Caco-2 (cell line): ENCODE results near the gene DNAH2. TPM values are rescaled to one million over a fixed set of nuclear protein-coding genes. Genes with fewer than 3 reads are reported as not detected.

ENCODE experiments used
- BruUV-seq: library from RNA; stranded (reverse); fragments of 400-500 nt; replicated peaks from 2 replicates; lab custom pipeline; 2021; lab: Mats Ljungman, UMichigan
- CTCF ChIA-PET: fragments of 300-600 bp; sonication (Branson Sonifier 250); formaldehyde crosslinking; loops from one replicate; lab custom pipeline; 2022; ENCODE audit warnings: antibody characterized with exemption; lab: Charles Lee
- POLR2A ChIA-PET: fragments of 300-600 bp; sonication (Branson Sonifier 250); formaldehyde crosslinking; loops from one replicate; lab custom pipeline; 2022; ENCODE audit warnings: antibody characterized with exemption; lab: Charles Lee
- DNase-seq, 2 experiments: peaks; one replicate each; pipeline versions ENCODE4 v3.0.0 to v3.0.0-alpha.2; 2020 to 2022
- H3K27me3 ChIP-seq: replicated peaks from 2 replicates; pipeline ENCODE4 v1.6.0; 2011; ENCODE audit warnings: low read length; ENCODE audit not compliant: control insufficient read depth, insufficient read depth
- H3K36me3 ChIP-seq: 2 replicates; pipeline ENCODE4 v1.5.1; 2011; ENCODE audit warnings: low read length; ENCODE audit not compliant: control insufficient read depth, insufficient read depth
- H3K4me1 ChIP-seq: fragments of 250-450 bp; sonication (Bioruptor Pico); 2 replicates; pipeline ENCODE4 v1.5.1; 2020; ENCODE audit warnings: mild to moderate bottlenecking
- H3K4me3 ChIP-seq: 2 replicates; pipeline ENCODE4 v1.5.1; 2011; ENCODE audit warnings: low read depth, mild to moderate bottlenecking, control low read depth, low read length
- H3K9me3 ChIP-seq: fragments of 250-450 bp; sonication (Bioruptor Pico); 2 replicates; pipeline ENCODE4 v1.5.1; 2020; ENCODE audit warnings: mild to moderate bottlenecking, moderate library complexity
- H3K27ac Mint-ChIP-seq: one replicate; pipeline ENCODE4 v1.8.0; 2022; ENCODE audit warnings: mixed read lengths; ENCODE audit not compliant: unreplicated experiment
- H3K27me3 Mint-ChIP-seq: one replicate; pipeline ENCODE4 v1.8.0; 2022; ENCODE audit warnings: mixed read lengths; ENCODE audit not compliant: insufficient read depth, unreplicated experiment
- H3K36me3 Mint-ChIP-seq: one replicate; pipeline ENCODE4 v1.8.0; 2022; ENCODE audit warnings: mild to moderate bottlenecking, mixed read lengths; ENCODE audit not compliant: insufficient read depth, unreplicated experiment
- H3K4me1 Mint-ChIP-seq: one replicate; pipeline ENCODE4 v1.8.0; 2022; ENCODE audit warnings: low read depth, mixed read lengths; ENCODE audit not compliant: unreplicated experiment
- H3K4me3 Mint-ChIP-seq: one replicate; pipeline ENCODE4 v1.8.0; 2022; ENCODE audit warnings: mild to moderate bottlenecking, moderate library complexity, mixed read lengths; ENCODE audit not compliant: unreplicated experiment
- H3K9me3 Mint-ChIP-seq: one replicate; pipeline ENCODE4 v1.8.0; 2022; ENCODE audit warnings: mixed read lengths; ENCODE audit not compliant: unreplicated experiment
- intact Hi-C: fragments of 100-400 bp; cut with micrococcal nuclease; formaldehyde crosslinking; loops from one replicate; pipeline ENCODE4 v1.10.0; 2022; ENCODE audit not compliant: unreplicated experiment
- total RNA-seq: library from RNA; stranded (reverse); gene quantifications from 2 replicates; pipeline ENCODE4 v1.2.3, GENCODE V29; 2022
- TF ChIP-seq, protein P1 (sequence below), 2 experiments: fragments of 200-600 bp in 1 of 2; IDR thresholded peaks; 1 replicate in 1 of 2; 2 replicates in 1 of 2; pipeline versions ENCODE4 v1.5.1 to v1.8.0; 2011 to 2022; ENCODE audit warnings: antibody characterized with exemption in 1 of 2, control low read depth in 1 of 2, inconsistent platforms in 1 of 2, low read depth in 1 of 2, low read length in 1 of 2, mild to moderate bottlenecking in 1 of 2, moderate library complexity in 1 of 2; ENCODE audit not compliant: insufficient read depth in 1 of 2, severe bottlenecking in 1 of 2, unreplicated experiment in 1 of 2

DNAH2 gene
- total RNA-seq, 1 experiment from 2014 or later = 1.9 TPM

DNA sequence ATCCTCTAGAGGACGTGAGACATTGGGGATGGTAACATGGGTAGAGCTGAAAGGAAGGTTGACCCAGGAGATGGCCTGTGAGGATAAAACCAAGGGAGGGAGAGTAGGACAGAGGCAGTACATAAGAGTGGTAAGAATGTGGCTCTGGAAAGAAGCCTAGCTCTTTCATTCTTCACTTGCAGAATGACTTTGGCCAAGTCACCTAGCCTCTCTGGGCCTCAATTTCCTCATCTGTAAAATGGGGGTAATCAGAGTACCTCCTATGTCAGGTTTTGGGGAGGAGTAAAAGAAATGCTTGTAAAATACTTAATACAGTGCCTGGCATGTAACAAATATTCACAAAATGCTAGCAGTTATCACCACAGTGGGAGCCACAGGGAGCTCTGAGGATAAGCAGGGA is 123.3 kb downstream of the DNAH2 start:
- ChIA-PET POLR2A (no interaction called here), CTCF (interaction anchor here (1.1 kb wide), 1 partner anchor 97 kb away, joined by 3 read pairs; no protein-coding TSS in a partner anchor)

DNA sequence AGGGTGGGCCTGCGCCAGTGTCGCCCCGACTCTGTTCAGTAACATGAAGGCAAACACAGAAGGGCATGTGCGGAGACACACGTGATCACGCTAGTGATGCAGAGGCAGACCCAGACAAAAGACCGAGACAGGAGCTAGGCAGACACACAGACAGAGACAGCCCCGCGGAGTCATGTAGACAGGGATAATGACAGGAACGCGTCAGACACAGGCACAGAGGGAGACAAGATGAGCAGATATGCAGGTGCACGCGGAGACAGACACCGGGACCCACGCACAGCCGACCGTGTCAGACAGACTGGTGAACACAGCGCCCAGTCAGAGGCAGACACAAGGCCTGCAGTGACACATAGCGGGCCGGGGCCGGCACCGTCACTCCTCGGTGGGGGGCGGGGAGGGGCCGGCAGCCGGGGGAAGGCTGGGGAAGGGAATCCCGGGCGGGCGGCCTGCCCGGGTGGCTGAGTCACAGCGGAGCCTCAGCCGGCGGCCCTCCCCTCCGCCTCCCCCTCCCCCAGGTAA is 123.9 kb downstream of the DNAH2 start:
- no peaks in the 10 kb centered on the region for H3K27me3 Mint-ChIP-seq
- CTCF ChIA-PET = interaction anchor here (1.1 to 1.8 kb wide), 2 partner anchors 16 to 98 kb away, joined by 3 to 7 read pairs; partner anchors contain the start of gene NAA38
- DNase-seq = peak; percentile 78 to 80

More for the DNA sequence above, 123.3 kb downstream of the DNAH2 start:
- H3K36me3 ChIP-seq = no peaks in the 10 kb centered on the region
- Mint-ChIP-seq H3K9me3 (no peaks in the 10 kb centered on the region), H3K4me1 (peaks cover 24% of the 10 kb centered on the region), H3K4me3 (peak overlapping the region; percentile 82), H3K27ac (peak overlapping the region; percentile 98), H3K36me3 (peaks cover 68% of the 10 kb centered on the region), H3K27me3 (no peaks in the 10 kb centered on the region)
- no peaks in the 10 kb centered on the region for H3K27me3 ChIP-seq
- BruUV-seq = TSS peak; percentile 2
- peaks cover 30% of the 10 kb centered on the region for H3K4me1 ChIP-seq
- DNase-seq = no peak
- intact Hi-C loops = loop anchor here (1.0 kb wide), 1 partner anchor 8 kb away; no protein-coding TSS in a partner anchor
- H3K9me3 ChIP-seq = no peaks in the 10 kb centered on the region
- TF ChIP-seq, protein P1, sequence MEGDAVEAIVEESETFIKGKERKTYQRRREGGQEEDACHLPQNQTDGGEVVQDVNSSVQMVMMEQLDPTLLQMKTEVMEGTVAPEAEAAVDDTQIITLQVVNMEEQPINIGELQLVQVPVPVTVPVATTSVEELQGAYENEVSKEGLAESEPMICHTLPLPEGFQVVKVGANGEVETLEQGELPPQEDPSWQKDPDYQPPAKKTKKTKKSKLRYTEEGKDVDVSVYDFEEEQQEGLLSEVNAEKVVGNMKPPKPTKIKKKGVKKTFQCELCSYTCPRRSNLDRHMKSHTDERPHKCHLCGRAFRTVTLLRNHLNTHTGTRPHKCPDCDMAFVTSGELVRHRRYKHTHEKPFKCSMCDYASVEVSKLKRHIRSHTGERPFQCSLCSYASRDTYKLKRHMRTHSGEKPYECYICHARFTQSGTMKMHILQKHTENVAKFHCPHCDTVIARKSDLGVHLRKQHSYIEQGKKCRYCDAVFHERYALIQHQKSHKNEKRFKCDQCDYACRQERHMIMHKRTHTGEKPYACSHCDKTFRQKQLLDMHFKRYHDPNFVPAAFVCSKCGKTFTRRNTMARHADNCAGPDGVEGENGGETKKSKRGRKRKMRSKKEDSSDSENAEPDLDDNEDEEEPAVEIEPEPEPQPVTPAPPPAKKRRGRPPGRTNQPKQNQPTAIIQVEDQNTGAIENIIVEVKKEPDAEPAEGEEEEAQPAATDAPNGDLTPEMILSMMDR (IDR thresholded peaks at IDR 0.05; ENCODE audit: insufficient read depth in 1 of 2, low read depth in 1 of 2, low read length in 1 of 2, severe bottlenecking in 1 of 2, unreplicated experiment in 1 of 2) = no peak
- H3K4me3 ChIP-seq = peak overlapping the region; percentile 68

DNA sequence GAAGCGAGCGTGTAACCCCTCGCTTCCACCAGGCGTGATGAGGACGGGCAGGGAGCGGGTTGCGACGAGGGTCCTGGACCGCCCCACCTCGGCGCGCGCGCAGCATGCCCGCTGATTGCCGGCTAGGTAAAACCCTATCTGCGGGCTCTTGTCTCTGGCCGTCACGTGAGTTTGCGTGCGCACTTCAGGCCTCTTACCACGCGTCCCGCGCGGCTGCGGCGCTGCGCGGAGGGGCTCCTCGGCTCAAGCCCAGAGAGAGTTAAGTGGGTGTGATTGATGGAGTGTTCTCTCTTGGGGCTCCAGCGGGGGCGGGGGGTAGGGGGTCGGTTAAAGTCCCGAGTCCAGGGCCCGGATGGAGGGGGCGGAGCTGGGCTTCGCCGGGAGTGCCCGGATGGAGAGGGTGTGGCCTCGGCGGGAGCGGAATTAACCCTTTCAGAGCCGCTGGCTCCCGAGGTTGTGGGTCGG is 124.4 kb downstream of the DNAH2 start:
- no peaks in the 10 kb centered on the region for H3K27me3 Mint-ChIP-seq

More for the DNA sequence above, 123.9 kb downstream of the DNAH2 start:
- no TSS peak for BruUV-seq
- intact Hi-C loops = loop anchor here (1.0 kb wide), 1 partner anchor 8 kb away; no protein-coding TSS in a partner anchor
- peak overlapping the region; percentile 68 for H3K4me3 ChIP-seq
- POLR2A ChIA-PET = interaction anchor here (0.6 to 1.0 kb wide), 2 partner anchors 93 to 516 kb away, joined by 3 read pairs; no protein-coding TSS in a partner anchor
- peaks cover 65% of the 10 kb centered on the region for H3K36me3 Mint-ChIP-seq
- peak overlapping the region; percentile 82 for H3K4me3 Mint-ChIP-seq
- H3K4me1 ChIP-seq = peaks cover 30% of the 10 kb centered on the region
- H3K9me3 Mint-ChIP-seq = no peaks in the 10 kb centered on the region
- no peaks in the 10 kb centered on the region for H3K9me3 ChIP-seq
- TF ChIP-seq, protein P1 (IDR thresholded peaks at IDR 0.05; ENCODE audit: insufficient read depth in 1 of 2, low read depth in 1 of 2, low read length in 1 of 2, severe bottlenecking in 1 of 2, unreplicated experiment in 1 of 2) = no peak
- peaks cover 24% of the 10 kb centered on the region for H3K4me1 Mint-ChIP-seq
- H3K27ac Mint-ChIP-seq = peak overlapping the region; percentile 98
- H3K36me3 ChIP-seq = no peaks in the 10 kb centered on the region
- H3K27me3 ChIP-seq = no peaks in the 10 kb centered on the region

More for the DNA sequence above, 124.4 kb downstream of the DNAH2 start:
- Histone ChIP-seq H3K36me3 (no peaks in the 10 kb centered on the region; the same call in 1 of the 2 replicates), H3K9me3 (no peaks in the 10 kb centered on the region), H3K4me1 (peaks cover 30% of the 10 kb centered on the region), H3K4me3 (peak overlapping the region; percentile 68), H3K27me3 (no peaks in the 10 kb centered on the region)
- Mint-ChIP-seq H3K36me3 (peaks cover 65% of the 10 kb centered on the region), H3K4me1 (peaks cover 24% of the 10 kb centered on the region), H3K27ac (peak overlapping the region; percentile 98), H3K4me3 (peak overlapping the region; percentile 82), H3K9me3 (no peaks in the 10 kb centered on the region)
- ChIA-PET CTCF (interaction anchor here (1.1 to 1.8 kb wide), 2 partner anchors 15 to 98 kb away, joined by 3 to 7 read pairs; partner anchors contain the start of gene NAA38), POLR2A (interaction anchor here (0.6 to 3.8 kb wide), 4 partner anchors 15 to 516 kb away, joined by 3 to 27 read pairs (median 4); partner anchors contain the start of genes ATP1B2, CYB5D1 and NAA38)
- BruUV-seq = no TSS peak
- DNase-seq = peak; percentile 91
- intact Hi-C loops = loop anchor here (1.0 to 2.0 kb wide), 3 partner anchors 9 to 95 kb away; partner anchors contain the start of gene NAA38
- TF ChIP-seq, protein P1 (IDR thresholded peaks at IDR 0.05; ENCODE audit: insufficient read depth in 1 of 2, low read depth in 1 of 2, low read length in 1 of 2, severe bottlenecking in 1 of 2, unreplicated experiment in 1 of 2) = no peak
